ENCODE data around the gene SLK.

Gene SLK

GRCh38 chr10:103990531-103990930 is 23.6 kb downstream of the SLK start:
- DNase-seq (ENCODE audit: low spot score) = no peak

GRCh38 chr10:103991393-103992128 is 24.6 kb downstream of the SLK start:
- peak; percentile 12 for DNase-seq (ENCODE audit: low spot score)

- DNase-seq (ENCODE audit: low spot score) = no peak
Observed at GRCh38 chr10:103995134-103995533, 28.2 kb downstream of the SLK start.

GRCh38 chr10:103998805-103999204 is 31.9 kb downstream of the SLK start:
- DNase-seq (ENCODE audit: low spot score) = no peak

- DNase-seq (ENCODE audit: low spot score) = no peak
Observed at GRCh38 chr10:104002911-104003310, 36.0 kb downstream of the SLK start.

GRCh38 chr10:104005172-104005863 is 38.4 kb downstream of the SLK start:
- DNase-seq (ENCODE audit: low spot score) = no peak

- no peak for DNase-seq (ENCODE audit: low spot score)
Observed at GRCh38 chr10:104011904-104012303, 45.0 kb downstream of the SLK start.

GRCh38 chr10:104013489-104013888 is 46.5 kb downstream of the SLK start:
- DNase-seq (ENCODE audit: low spot score) = no peak

- no peak for DNase-seq (ENCODE audit: low spot score)
Observed at GRCh38 chr10:104014176-104014575, 47.2 kb downstream of the SLK start.

GRCh38 chr10:104016661-104017060 is 49.7 kb downstream of the SLK start:
- no peak for DNase-seq (ENCODE audit: low spot score)

GRCh38 chr10:104018471-104018870 is 51.5 kb downstream of the SLK start:
- no peak for DNase-seq (ENCODE audit: low spot score)

GRCh38 chr10:104020020-104020419 is 53.1 kb downstream of the SLK start:
- no peak for DNase-seq (ENCODE audit: low spot score)

- no peak for DNase-seq (ENCODE audit: low spot score)
Observed at GRCh38 chr10:104021246-104021645, 54.3 kb downstream of the SLK start.

GRCh38 chr10:104022026-104022425 is 55.1 kb downstream of the SLK start:
- no peak for DNase-seq (ENCODE audit: low spot score)

- DNase-seq (ENCODE audit: low spot score) = no peak
Observed at GRCh38 chr10:104025524-104025923, 58.6 kb downstream of the SLK start.

- DNase-seq (ENCODE audit: low spot score) = no peak
Observed at GRCh38 chr10:104026762-104027161, 59.8 kb downstream of the SLK start.

- peak; percentile 50 for DNase-seq (ENCODE audit: low spot score)
Observed at GRCh38 chr10:104028146-104028545, 61.2 kb downstream of the SLK start.

GRCh38 chr10:104028823-104029520 is 62.0 kb downstream of the SLK start:
- no peak for DNase-seq (ENCODE audit: low spot score)

GRCh38 chr10:104029521-104029860 is 62.6 kb downstream of the SLK start:
- DNase-seq (ENCODE audit: low spot score) = no peak

- DNase-seq (ENCODE audit: low spot score) = no peak
Observed at GRCh38 chr10:104031631-104032030, 64.7 kb downstream of the SLK start.

GRCh38 chr10:104032144-104032775 is 65.3 kb downstream of the SLK start:
- no peak for DNase-seq (ENCODE audit: low spot score)

- no peak for DNase-seq (ENCODE audit: low spot score)
Observed at GRCh38 chr10:104033401-104033930, 66.5 kb downstream of the SLK start.

Data from RKO (cell line).